ENCODE results near the gene ARHGEF37. TPM values are rescaled to one million over a fixed set of nuclear protein-coding genes. Genes with fewer than 3 reads are reported as not detected.

Gene ARHGEF37
- total RNA-seq, 4 donors from 2014 or later, result 45.4 to 75.3 (median 65.3) TPM

DNA sequence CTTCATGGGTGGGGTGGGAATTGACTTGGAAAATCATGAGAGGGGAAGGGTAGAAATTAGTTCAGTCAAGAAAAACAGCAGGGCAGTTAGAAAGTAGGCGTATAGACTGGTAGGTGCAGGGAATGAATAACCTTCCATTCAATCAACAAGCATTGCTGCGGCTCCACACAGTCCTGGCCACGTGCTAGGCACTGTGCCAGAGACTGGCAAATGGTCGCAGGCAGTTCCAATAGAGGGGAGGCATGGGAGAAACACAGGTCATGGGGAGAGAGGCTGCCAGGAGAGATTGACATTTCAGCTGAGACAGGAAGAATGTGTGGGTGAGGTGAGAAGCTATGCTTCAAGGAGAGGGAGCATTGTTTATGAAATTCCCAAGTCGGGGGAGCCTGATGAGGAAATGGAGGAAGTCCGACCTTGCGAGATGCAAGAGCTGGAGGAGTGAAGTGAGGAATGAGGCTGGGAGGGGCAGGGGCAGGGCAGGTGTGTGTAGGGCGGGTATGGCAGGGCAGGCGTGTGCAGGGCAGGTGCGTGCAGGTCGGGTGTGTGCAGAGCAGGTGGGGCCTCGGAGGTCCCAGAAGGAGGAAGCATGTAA, 94.4 kb downstream of the ARHGEF37 start:
- H3K27me3 ChIP-seq, result no peaks in the 10 kb centered on the region
- no peak for DNase-seq (ENCODE audit: low spot score in 2 of 2)
- TF ChIP-seq, protein P1, sequence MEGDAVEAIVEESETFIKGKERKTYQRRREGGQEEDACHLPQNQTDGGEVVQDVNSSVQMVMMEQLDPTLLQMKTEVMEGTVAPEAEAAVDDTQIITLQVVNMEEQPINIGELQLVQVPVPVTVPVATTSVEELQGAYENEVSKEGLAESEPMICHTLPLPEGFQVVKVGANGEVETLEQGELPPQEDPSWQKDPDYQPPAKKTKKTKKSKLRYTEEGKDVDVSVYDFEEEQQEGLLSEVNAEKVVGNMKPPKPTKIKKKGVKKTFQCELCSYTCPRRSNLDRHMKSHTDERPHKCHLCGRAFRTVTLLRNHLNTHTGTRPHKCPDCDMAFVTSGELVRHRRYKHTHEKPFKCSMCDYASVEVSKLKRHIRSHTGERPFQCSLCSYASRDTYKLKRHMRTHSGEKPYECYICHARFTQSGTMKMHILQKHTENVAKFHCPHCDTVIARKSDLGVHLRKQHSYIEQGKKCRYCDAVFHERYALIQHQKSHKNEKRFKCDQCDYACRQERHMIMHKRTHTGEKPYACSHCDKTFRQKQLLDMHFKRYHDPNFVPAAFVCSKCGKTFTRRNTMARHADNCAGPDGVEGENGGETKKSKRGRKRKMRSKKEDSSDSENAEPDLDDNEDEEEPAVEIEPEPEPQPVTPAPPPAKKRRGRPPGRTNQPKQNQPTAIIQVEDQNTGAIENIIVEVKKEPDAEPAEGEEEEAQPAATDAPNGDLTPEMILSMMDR (IDR thresholded peaks at IDR 0.05), result no peak
- no peak for TF ChIP-seq POLR2A (IDR thresholded peaks at IDR 0.05)
- TF ChIP-seq EP300 (IDR thresholded peaks at IDR 0.05), result no peak
- TF ChIP-seq POLR2AphosphoS5 (IDR thresholded peaks at IDR 0.05), result no peak
- 42% methylated on average over 12 of the region's 12 CpGs for WGBS
- H3K4me1 ChIP-seq, result peaks cover 10% of the 10 kb centered on the region
- H3K9me3 ChIP-seq, result no peaks in the 10 kb centered on the region
- H3K4me3 ChIP-seq, result no peak overlapping the region
- H3K36me3 ChIP-seq, result no peaks in the 10 kb centered on the region
- H3K27ac ChIP-seq, result no peak overlapping the region

DNA sequence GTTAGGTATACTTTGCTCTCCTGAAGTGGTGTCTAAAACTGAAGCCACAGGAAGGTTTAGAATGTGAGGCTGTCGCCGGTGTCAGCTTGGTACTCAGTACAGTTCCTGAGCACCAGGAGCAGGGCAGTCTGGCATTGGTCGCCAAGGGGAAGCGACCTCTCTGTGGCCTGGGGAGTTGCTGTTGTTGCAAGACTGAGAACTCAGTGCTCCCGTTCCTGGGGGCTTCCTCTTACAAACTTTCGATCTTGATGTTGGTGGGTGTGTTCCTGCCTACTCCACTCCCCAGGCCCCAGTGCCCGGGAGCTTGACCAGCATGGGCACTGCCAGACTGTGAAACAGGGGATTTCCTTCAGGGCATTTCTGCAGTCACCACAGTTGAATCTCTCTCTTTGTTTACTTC, 96.4 kb downstream of the ARHGEF37 start:
- Histone ChIP-seq H3K36me3 (no peaks in the 10 kb centered on the region), H3K9me3 (no peaks in the 10 kb centered on the region), H3K4me3 (no peak overlapping the region), H3K27me3 (no peaks in the 10 kb centered on the region), H3K4me1 (peaks cover 10% of the 10 kb centered on the region), H3K27ac (no peak overlapping the region)
- DNase-seq (ENCODE audit: low spot score in 2 of 2), result no peak
- WGBS, result 88% methylated on average over 7 of the region's 7 CpGs
- TF ChIP-seq, protein P1 (IDR thresholded peaks at IDR 0.05), result no peak
- no peak for TF ChIP-seq POLR2A (IDR thresholded peaks at IDR 0.05)
- TF ChIP-seq EP300 (IDR thresholded peaks at IDR 0.05), result no peak
- TF ChIP-seq POLR2AphosphoS5 (IDR thresholded peaks at IDR 0.05), result no peak

DNA sequence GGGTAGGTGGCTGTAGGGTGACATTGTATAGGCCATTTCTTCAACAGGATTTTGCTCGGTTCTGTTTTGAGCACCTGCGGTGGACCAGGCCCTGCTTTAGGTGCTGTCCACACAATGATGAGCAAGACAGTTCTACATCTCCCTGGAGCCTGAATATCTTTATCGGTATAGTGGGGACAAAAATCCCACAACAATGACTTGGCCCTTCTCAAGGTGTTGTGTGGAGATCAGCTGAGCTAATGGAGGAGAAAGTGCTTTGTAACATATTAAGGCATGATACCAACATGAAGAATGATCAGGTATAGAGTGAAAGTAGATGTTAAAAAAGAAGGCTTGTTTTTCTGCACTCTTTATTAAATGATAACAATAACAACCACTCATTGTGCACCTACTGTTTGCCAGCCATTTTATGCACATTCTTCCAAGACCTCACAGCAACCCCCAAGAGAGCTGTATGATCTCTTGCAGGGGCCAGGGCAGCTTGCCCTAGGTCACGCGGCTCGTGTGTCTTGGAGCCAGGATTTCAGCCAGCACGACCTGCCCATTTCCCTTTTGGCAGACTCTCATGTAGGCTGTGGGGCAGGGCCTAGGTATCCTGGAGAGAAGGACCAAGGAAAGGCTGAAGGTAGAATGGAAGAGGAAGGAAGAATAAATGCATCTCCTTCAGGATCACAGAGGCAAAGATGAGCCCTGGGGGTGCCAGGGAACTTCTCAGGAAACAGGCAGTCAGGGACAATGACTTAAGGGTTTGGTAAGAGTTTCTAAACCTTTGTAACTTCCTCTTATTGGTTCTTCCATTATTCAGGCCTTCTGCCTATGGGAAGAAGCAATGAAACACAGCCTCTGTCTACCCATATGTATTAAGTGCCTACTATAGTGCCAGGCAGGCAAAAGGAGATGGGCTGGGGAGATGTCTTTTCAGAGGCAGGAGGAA, 98.8 kb downstream of the ARHGEF37 start:
- Histone ChIP-seq H3K27ac (no peak overlapping the region), H3K9me3 (no peaks in the 10 kb centered on the region), H3K4me3 (no peak overlapping the region), H3K36me3 (no peaks in the 10 kb centered on the region), H3K4me1 (peaks cover 10% of the 10 kb centered on the region), H3K27me3 (no peaks in the 10 kb centered on the region)
- WGBS, result 64% methylated on average over 7 of the region's 7 CpGs
- DNase-seq (ENCODE audit: low spot score in 2 of 2), result no peak
- TF ChIP-seq, protein P1 (IDR thresholded peaks at IDR 0.05), result no peak
- TF ChIP-seq POLR2A (IDR thresholded peaks at IDR 0.05) (no peak), POLR2AphosphoS5 (IDR thresholded peaks at IDR 0.05) (no peak), EP300 (IDR thresholded peaks at IDR 0.05) (no peak)

DNA sequence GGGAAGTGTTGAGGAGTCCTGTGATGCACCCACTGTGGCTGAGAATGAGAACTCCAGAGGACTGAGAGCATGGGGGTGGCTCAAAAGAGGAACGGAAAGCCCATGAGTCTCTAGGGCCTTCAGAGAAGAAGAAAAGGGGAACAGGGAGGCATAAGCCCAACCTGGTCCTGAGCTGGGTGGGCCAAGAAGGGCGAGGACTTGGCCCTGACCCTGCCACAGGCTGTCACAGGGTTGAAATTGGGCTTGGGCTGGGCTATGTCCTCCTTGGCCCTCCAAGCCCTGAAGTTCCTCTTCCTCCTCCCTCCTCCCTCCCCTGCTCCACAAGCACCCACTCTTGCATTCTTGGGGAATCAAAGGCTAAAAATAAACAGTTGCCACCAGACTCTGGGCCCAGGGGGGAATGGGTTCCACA, 99.5 kb downstream of the ARHGEF37 start:
- no peaks in the 10 kb centered on the region for H3K27me3 ChIP-seq
- no peak overlapping the region for H3K27ac ChIP-seq
- no peak for DNase-seq (ENCODE audit: low spot score in 2 of 2)

More for the DNA sequence above, 99.5 kb downstream of the ARHGEF37 start:
- TF ChIP-seq POLR2A (IDR thresholded peaks at IDR 0.05), result no peak
- TF ChIP-seq EP300 (IDR thresholded peaks at IDR 0.05), result no peak
- TF ChIP-seq POLR2AphosphoS5 (IDR thresholded peaks at IDR 0.05), result no peak
- TF ChIP-seq, protein P1 (IDR thresholded peaks at IDR 0.05), result no peak
- no peak overlapping the region for H3K4me3 ChIP-seq
- peaks cover 5% of the 10 kb centered on the region for H3K4me1 ChIP-seq
- WGBS, result 86% methylated on average over 2 of the region's 2 CpGs
- no peaks in the 10 kb centered on the region for H3K9me3 ChIP-seq
- no peaks in the 10 kb centered on the region for H3K36me3 ChIP-seq
